IPS DF 6.9 (cell line): Measurements from ENCODE around the gene FAHD2A.
"Not testable (repeated sequence)": the region's sequence is repeated elsewhere in the genome, so short reads cannot be mapped to it uniquely, and the experiment has no call there.

Source experiments
- DNase-seq: peaks from one replicate; pipeline ENCODE4 v3.0.0-alpha.2; 2013; ENCODE audit warnings: low read depth, low spot score
- H3K27ac ChIP-seq: one replicate; pipeline ENCODE4 v1.5.1; 2013; ENCODE audit warnings: low read length, control low read depth
- H3K27me3 ChIP-seq: 2 replicates; pipeline ENCODE4 v1.6.1; 2013; ENCODE audit warnings: mild to moderate bottlenecking, low read length; ENCODE audit not compliant: control insufficient read depth, insufficient read depth
- H3K36me3 ChIP-seq: 2 replicates; pipeline ENCODE4 v1.6.1; 2013; ENCODE audit warnings: low read length; ENCODE audit not compliant: control insufficient read depth, insufficient read depth
- H3K4me1 ChIP-seq: 2 replicates; pipeline ENCODE4 v1.6.1; 2013; ENCODE audit warnings: low read length; ENCODE audit not compliant: control insufficient read depth, insufficient read depth
- H3K4me3 ChIP-seq: 2 replicates; pipeline ENCODE4 v1.5.1; 2013; ENCODE audit warnings: mild to moderate bottlenecking, low read length
- H3K9me3 ChIP-seq: 2 replicates; pipeline ENCODE4 v1.6.1; 2013; ENCODE audit warnings: low read length, inconsistent platforms; ENCODE audit not compliant: control insufficient read depth, insufficient read depth
- WGBS: extraction: QIAGEN DNeasy Blood & Tissue Kit; methylation state at CpG from one replicate; pipeline ENCODE4 v1.1.7; 2013; ENCODE audit warnings: mixed read lengths, missing lambda C conversion rate; ENCODE audit not compliant: insufficient read length, insufficient coverage; 5-methylcytosine and 5-hydroxymethylcytosine counted together

FAHD2A gene

DNA sequence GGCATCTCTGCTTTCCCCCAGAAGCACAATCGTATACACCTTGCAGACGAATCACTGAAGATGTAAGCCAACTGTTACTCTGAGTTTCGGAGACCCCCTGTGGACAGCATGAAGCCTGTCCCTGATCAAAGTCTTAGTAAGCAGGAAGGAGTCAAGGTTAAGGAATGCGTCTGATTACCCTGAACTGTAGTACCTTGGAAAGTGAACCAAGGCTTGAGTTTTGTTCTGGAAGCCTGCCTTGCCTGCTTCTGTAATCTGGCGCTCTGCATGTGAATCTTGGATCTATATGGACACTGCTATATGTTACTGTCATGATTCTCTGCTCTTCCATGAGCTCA, 33.3 kb downstream of the FAHD2A start:
- no CpG with 5 or more reads among the region's 5 CpGs for WGBS
- not testable (repeated sequence) for H3K27me3 ChIP-seq, H3K4me1 ChIP-seq, DNase-seq, H3K27ac ChIP-seq, H3K9me3 ChIP-seq, H3K4me3 ChIP-seq, H3K36me3 ChIP-seq

GRCh38 chr2:95442474-95443099, 40.1 kb downstream of the FAHD2A start:
- WGBS = no CpG with 5 or more reads among the region's 2 CpGs
- not testable (repeated sequence) for H3K27me3 ChIP-seq, H3K4me3 ChIP-seq

GRCh38 chr2:95445317-95445716, 42.8 kb downstream of the FAHD2A start:
- H3K4me1 ChIP-seq, H3K27ac ChIP-seq, DNase-seq, H3K36me3 ChIP-seq, H3K9me3 ChIP-seq, H3K4me3 ChIP-seq, H3K27me3 ChIP-seq: not testable (repeated sequence)
- WGBS = no CpG with 5 or more reads among the region's 2 CpGs

More at GRCh38 chr2:95442474-95443099, 40.1 kb downstream of the FAHD2A start:
- H3K27ac ChIP-seq, H3K4me1 ChIP-seq, H3K9me3 ChIP-seq, DNase-seq, H3K36me3 ChIP-seq: not testable (repeated sequence)

- not testable (repeated sequence) for H3K4me1 ChIP-seq, DNase-seq, H3K36me3 ChIP-seq, H3K27ac ChIP-seq, H3K27me3 ChIP-seq, H3K9me3 ChIP-seq, H3K4me3 ChIP-seq
- WGBS = no CpG with 5 or more reads among the region's 3 CpGs
These were observed 60.8 kb downstream of the FAHD2A start for GRCh38 chr2:95463292-95463691.
